ENCODE measurements around the gene SYNPR.
A peak's percentile ranks its signal among the peaks of the same experiment; 100 is the strongest.

The SYNPR gene

DNA sequence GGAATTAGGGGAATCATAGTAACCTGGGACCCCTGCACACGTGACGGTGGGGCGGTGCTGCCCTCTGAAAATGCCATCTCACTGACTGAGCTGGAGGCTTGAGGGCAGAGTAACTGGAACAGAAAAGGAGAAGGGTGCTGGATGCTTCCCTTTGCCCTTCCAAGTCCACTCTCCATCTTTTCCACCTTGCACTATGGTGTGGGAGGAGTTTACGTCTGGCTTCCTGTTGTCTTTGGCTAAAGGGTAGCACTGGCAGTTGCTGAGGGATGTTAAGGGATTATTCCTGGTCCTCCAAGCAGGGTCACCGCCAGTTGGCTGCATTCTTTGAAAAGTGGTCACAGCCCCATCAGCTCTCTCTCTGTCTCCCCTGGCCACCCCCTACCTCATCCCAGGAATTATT lies 245.0 kb downstream of the SYNPR start:
- no peak overlapping the region for H3K4me3 ChIP-seq (ENCODE audit: low read depth, low read length)
- DNase-seq (ENCODE audit: low read depth): no peak
- TF ChIP-seq, protein P1, sequence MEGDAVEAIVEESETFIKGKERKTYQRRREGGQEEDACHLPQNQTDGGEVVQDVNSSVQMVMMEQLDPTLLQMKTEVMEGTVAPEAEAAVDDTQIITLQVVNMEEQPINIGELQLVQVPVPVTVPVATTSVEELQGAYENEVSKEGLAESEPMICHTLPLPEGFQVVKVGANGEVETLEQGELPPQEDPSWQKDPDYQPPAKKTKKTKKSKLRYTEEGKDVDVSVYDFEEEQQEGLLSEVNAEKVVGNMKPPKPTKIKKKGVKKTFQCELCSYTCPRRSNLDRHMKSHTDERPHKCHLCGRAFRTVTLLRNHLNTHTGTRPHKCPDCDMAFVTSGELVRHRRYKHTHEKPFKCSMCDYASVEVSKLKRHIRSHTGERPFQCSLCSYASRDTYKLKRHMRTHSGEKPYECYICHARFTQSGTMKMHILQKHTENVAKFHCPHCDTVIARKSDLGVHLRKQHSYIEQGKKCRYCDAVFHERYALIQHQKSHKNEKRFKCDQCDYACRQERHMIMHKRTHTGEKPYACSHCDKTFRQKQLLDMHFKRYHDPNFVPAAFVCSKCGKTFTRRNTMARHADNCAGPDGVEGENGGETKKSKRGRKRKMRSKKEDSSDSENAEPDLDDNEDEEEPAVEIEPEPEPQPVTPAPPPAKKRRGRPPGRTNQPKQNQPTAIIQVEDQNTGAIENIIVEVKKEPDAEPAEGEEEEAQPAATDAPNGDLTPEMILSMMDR (IDR thresholded peaks at IDR 0.05; ENCODE audit: low read depth, low read length, missing control alignments): no peak

DNA sequence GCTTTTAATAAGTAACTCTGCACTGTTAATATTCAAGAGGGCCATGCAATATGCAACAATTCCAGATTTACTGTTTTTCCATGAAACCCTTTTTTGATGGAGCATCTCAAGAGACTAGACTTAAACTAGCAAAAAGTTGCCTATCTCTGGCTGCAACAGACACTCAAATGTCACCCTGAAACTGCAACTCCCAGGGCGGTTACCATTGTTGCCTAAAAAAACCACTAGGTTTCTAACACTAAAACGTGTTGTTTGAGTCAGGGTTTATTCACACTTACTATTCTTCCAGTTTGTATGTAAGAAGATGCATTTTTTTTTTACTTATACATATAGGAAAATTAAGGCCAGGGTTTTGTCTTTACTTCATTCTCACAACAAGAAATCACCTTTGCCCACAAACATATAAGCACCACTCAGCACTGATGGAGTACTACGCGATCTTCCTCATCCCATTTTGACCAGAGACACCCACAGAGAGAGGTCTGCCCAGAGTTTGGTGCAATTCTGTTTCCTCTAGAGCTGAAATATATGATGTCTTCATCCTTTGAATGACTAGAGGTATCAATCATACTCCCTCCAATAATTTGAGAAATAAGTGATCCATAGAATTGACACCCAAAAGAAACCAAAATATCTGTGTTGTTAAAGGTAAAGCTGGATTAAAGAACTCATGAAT lies 250.4 kb downstream of the SYNPR start:
- H3K4me3 ChIP-seq (ENCODE audit: low read depth, low read length): no peak overlapping the region
- TF ChIP-seq, protein P1 (IDR thresholded peaks at IDR 0.05; ENCODE audit: low read depth, low read length, missing control alignments): no peak
- no peak for DNase-seq (ENCODE audit: low read depth)

DNA sequence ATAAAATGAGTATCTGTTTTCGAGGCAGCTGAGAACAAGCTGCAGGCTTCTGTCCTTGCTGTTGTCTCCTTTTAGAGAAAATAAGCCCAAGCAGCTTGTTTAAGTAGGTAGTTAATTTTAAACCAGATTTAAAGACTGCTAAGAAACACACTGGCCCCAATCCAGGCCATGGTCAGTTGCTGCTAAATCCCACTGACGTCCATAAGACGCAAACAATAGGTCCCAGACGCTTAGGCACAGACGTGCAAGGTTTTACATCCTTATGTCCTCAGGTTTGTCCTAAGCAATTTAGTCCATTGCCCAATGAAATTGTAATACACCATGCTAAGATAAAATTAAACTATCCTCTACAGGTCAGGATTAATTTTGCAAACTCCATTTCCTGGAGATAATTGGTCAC lies 254.4 kb downstream of the SYNPR start:
- TF ChIP-seq, protein P1 (IDR thresholded peaks at IDR 0.05; ENCODE audit: low read depth, low read length, missing control alignments): no peak
- DNase-seq (ENCODE audit: low read depth): no peak
- H3K4me3 ChIP-seq (ENCODE audit: low read depth, low read length): no peak overlapping the region

DNA sequence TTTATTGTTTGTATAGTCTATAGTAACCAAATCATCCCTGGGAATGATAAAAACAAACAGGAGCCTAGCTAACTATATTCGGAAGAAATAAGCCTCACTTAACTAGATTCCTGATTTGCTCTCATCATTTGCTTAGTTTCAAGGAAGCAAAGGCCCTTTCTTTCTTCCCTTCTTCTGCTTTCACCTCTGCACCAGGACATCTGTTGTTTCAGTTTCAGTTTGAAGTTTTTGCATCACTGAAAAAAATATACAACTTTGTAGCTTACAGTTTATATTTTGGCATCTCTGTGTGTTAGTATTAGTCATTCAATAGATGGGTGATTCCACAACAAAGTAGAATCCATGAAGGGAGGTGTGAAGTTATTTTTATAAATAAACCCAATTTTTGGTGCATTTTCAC lies 260.8 kb downstream of the SYNPR start:
- no peak for DNase-seq (ENCODE audit: low read depth)
- TF ChIP-seq, protein P1 (IDR thresholded peaks at IDR 0.05; ENCODE audit: low read depth, low read length, missing control alignments): no peak
- no peak overlapping the region for H3K4me3 ChIP-seq (ENCODE audit: low read depth, low read length)

DNA sequence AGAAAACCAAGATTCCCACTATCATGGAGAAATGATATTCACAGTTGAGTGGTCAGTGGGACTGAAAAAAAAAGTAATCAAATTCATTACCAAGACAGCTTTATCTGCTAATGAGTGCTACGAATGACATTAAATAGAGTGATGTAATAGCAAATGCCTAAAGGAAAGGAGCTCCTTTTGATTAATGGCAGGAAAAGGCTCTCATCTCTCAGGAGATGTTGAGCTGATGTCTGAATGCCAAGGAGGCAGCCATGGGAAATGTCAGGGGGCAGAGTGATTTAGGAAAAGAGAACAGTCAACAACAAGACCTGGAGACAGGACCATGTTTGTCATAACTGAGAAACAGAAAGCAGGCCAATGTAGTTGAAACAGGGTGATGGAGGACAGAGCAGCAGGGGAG lies 277.7 kb downstream of the SYNPR start:
- no peak for DNase-seq (ENCODE audit: low read depth)
- TF ChIP-seq, protein P1 (IDR thresholded peaks at IDR 0.05; ENCODE audit: low read depth, low read length, missing control alignments): no peak
- H3K4me3 ChIP-seq (ENCODE audit: low read depth, low read length): no peak overlapping the region

DNA sequence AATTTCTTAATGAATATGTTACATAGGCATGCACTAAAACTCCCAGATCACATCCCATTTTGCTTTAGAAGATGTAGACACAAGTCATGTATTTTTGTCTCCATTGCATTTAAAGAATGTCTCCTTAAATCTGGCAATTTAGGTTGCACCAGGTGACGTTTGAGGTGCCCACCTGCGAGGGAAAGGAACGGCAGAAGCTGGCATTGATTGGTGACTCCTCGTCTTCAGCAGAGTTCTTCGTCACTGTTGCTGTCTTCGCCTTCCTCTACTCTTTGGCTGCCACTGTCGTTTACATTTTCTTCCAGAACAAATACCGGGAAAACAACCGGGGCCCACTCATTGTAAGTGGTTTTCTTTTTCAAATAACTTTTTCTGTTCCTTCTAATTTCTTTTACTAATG lies 278.3 kb downstream of the SYNPR start:
- no peak overlapping the region for H3K4me3 ChIP-seq (ENCODE audit: low read depth, low read length)
- TF ChIP-seq, protein P1 (IDR thresholded peaks at IDR 0.05; ENCODE audit: low read depth, low read length, missing control alignments): no peak
- DNase-seq (ENCODE audit: low read depth): no peak

DNA sequence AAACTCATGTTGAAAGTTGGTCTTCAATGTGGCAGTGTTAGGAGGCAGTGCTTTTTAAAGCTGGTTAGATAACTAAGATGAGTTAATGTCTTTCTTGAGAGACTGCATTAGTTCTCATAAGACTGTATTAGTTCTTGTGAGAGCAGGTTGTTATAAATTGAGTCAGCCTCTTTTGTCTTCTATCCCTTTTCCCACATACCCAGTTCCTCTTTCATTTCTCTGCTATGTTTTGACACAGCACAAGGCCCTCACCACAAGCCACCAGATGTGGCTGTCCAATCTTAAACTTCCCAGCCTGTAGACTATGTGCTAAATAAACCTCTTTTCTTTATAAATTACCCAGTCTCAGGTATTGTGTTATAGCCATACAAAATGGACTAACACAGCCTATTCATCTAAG lies 279.8 kb downstream of the SYNPR start:
- DNase-seq (ENCODE audit: low read depth): peak; percentile 3
- TF ChIP-seq, protein P1 (IDR thresholded peaks at IDR 0.05; ENCODE audit: low read depth, low read length, missing control alignments): no peak
- H3K4me3 ChIP-seq (ENCODE audit: low read depth, low read length): no peak overlapping the region
